Measurements from ENCODE around the gene HOXB9. TPM values are rescaled to one million over a fixed set of nuclear protein-coding genes. Genes with fewer than 3 reads are reported as not detected.
A peak's percentile ranks its signal among the peaks of the same experiment; 100 is the strongest.

HOXB9 gene
- total and polyA plus RNA-seq, 2 experiments from 2014 or later = not detected

- Mint-ChIP-seq H3K9me3 (peaks cover 7% of the 10 kb centered on the region; the same call in 2 of the 3 replicates), H3K4me3 (no peak overlapping the region), H3K4me1 (peaks cover 38% of the 10 kb centered on the region), H3K27ac (no peak overlapping the region), H3K36me3 (ENCODE audit: low read depth) (no peaks in the 10 kb centered on the region), H3K27me3 (ENCODE audit: insufficient read depth, low read depth, poor library complexity) (peaks cover 22% of the 10 kb centered on the region)
- Histone ChIP-seq H3K9me2 (ENCODE audit: insufficient read depth) (no peaks in the 10 kb centered on the region), H3K27me3 (ENCODE audit: insufficient read depth) (peaks cover 100% of the 10 kb centered on the region), H2AFZ (no peak overlapping the region), H3K4me1 (ENCODE audit: insufficient read depth) (peaks cover 57% of the 10 kb centered on the region), H3K79me2 (replicated peaks; ENCODE audit: insufficient read depth) (no peaks in the 10 kb centered on the region), H3K36me3 (ENCODE audit: insufficient read depth) (no peaks in the 10 kb centered on the region), H3K4me3 (no peak overlapping the region), H4K20me1 (replicated peaks; ENCODE audit: insufficient read depth) (peaks cover 65% of the 10 kb centered on the region), H3K27ac (ENCODE audit: low read depth) (no peak overlapping the region), H3F3A (replicated peaks; ENCODE audit: low read depth) (peaks cover 73% of the 10 kb centered on the region), H3K4me2 (peak overlapping the region; percentile 64)
- ATAC-seq (no peak), DNase-seq (ENCODE audit: low spot score) (no peak)
- TF ChIP-seq ZNF462 (CRISPR knock-in tag; IDR thresholded peaks at IDR 0.05) (no peak), EZH2 (IDR thresholded peaks at IDR 0.05; ENCODE audit: low read depth, unreplicated experiment) (peak; percentile 80)
Measured at GRCh38 chr17:48575066-48575582, 51.0 kb downstream of the HOXB9 start.

GRCh38 chr17:48574505-48575065 lies 51.6 kb downstream of the HOXB9 start:
- H3K27ac ChIP-seq (ENCODE audit: low read depth) = no peak overlapping the region
- Mint-ChIP-seq H3K9me3 (peaks cover 7% of the 10 kb centered on the region; the same call in 2 of the 3 replicates), H3K27ac (no peak overlapping the region), H3K4me3 (no peak overlapping the region), H3K36me3 (ENCODE audit: low read depth) (no peaks in the 10 kb centered on the region), H3K4me1 (peaks cover 38% of the 10 kb centered on the region), H3K27me3 (ENCODE audit: insufficient read depth, low read depth, poor library complexity) (peaks cover 16% of the 10 kb centered on the region)
- H3K36me3 ChIP-seq (ENCODE audit: insufficient read depth) = no peaks in the 10 kb centered on the region
- peak overlapping the region; percentile 64 for H3K4me2 ChIP-seq
- H3K4me3 ChIP-seq = peak overlapping the region; percentile 21; the same call in 1 of the 2 replicates
- H4K20me1 ChIP-seq (replicated peaks; ENCODE audit: insufficient read depth) = peaks cover 63% of the 10 kb centered on the region
- ATAC-seq = no peak
- peaks cover 58% of the 10 kb centered on the region for H3K4me1 ChIP-seq (ENCODE audit: insufficient read depth)
- peaks cover 72% of the 10 kb centered on the region for H3F3A ChIP-seq (replicated peaks; ENCODE audit: low read depth)
- no peaks in the 10 kb centered on the region for H3K79me2 ChIP-seq (replicated peaks; ENCODE audit: insufficient read depth)
- H3K27me3 ChIP-seq (ENCODE audit: insufficient read depth) = peaks cover 100% of the 10 kb centered on the region
- DNase-seq (ENCODE audit: low spot score) = no peak
- H2AFZ ChIP-seq = no peak overlapping the region
- no peaks in the 10 kb centered on the region for H3K9me2 ChIP-seq (ENCODE audit: insufficient read depth)
- TF ChIP-seq EZH2 (IDR thresholded peaks at IDR 0.05; ENCODE audit: low read depth, unreplicated experiment) (no peak), CTCF (conservative IDR thresholded peaks at IDR 0.05; ENCODE audit: low read depth in 2 of 2) (no peak), POLR2AphosphoS5 (IDR thresholded peaks at IDR 0.05; ENCODE audit: low read depth) (no peak), NANOG (IDR thresholded peaks at IDR 0.05; ENCODE audit: borderline replicate concordance) (no peak), STAT1 (IDR thresholded peaks at IDR 0.05; ENCODE audit: unreplicated experiment) (no peak), JUNB (IDR thresholded peaks at IDR 0.05; ENCODE audit: unreplicated experiment) (no peak), ZNF114 (CRISPR knock-in tag; IDR thresholded peaks at IDR 0.05) (no peak), REST (IDR thresholded peaks at IDR 0.05; ENCODE audit: unreplicated experiment) (no peak), ZNF331 (CRISPR knock-in tag; IDR thresholded peaks at IDR 0.05; ENCODE audit: low read depth) (no peak)
